Astrocyte (in vitro differentiated cells and primary cell): ENCODE measurements around the gene CCS. TPM values are rescaled to one million over a fixed set of nuclear protein-coding genes. Genes with fewer than 3 reads are reported as not detected.

ENCODE experiments used
- DNase-seq: peaks from one replicate; pipeline ENCODE4 v3.0.0-alpha.2; 2010; ENCODE audit warnings: low read depth
- FAIRE-seq: peaks from 2 replicates; lab custom pipeline; 2011; peaks lifted over from hg19 to GRCh38; lab: Jason Lieb, UNC
- H2AFZ ChIP-seq: 2 replicates; pipeline ENCODE4 v1.6.0; 2012; ENCODE audit warnings: low read depth, low read length, inconsistent platforms
- H3K27ac ChIP-seq: 2 replicates; pipeline ENCODE4 v1.5.1; 2011; ENCODE audit warnings: low read depth, low read length, inconsistent platforms
- H3K27me3 ChIP-seq: 2 replicates; pipeline ENCODE4 v1.6.0; 2011; ENCODE audit warnings: low read length, inconsistent platforms; ENCODE audit not compliant: insufficient read depth
- H3K36me3 ChIP-seq: 2 replicates; pipeline ENCODE4 v1.5.1; 2011; ENCODE audit warnings: low read length, inconsistent platforms; ENCODE audit not compliant: insufficient read depth
- H3K4me1 ChIP-seq: 2 replicates; pipeline ENCODE4 v1.5.1; 2011; ENCODE audit warnings: low read length, inconsistent platforms; ENCODE audit not compliant: insufficient read depth
- H3K4me2 ChIP-seq: 2 replicates; pipeline ENCODE4 v1.6.0; 2012; ENCODE audit warnings: low read length, inconsistent platforms
- H3K4me3 ChIP-seq: 2 replicates; pipeline ENCODE4 v1.5.1; 2011; ENCODE audit warnings: low read depth, mild to moderate bottlenecking, low read length, inconsistent platforms; ENCODE audit not compliant: insufficient read depth
- H3K79me2 ChIP-seq: 2 replicates; pipeline ENCODE4 v1.6.0; 2012; ENCODE audit warnings: mild to moderate bottlenecking, low read length, inconsistent platforms; ENCODE audit not compliant: insufficient read depth
- H3K9ac ChIP-seq: 2 replicates; pipeline ENCODE4 v1.6.0; 2012; ENCODE audit warnings: mild to moderate bottlenecking, low read length, inconsistent platforms
- H3K9me3 ChIP-seq: 2 replicates; pipeline ENCODE4 v1.5.1; 2012; ENCODE audit warnings: low read depth, mild to moderate bottlenecking, low read length, inconsistent platforms; ENCODE audit not compliant: insufficient read depth
- H4K20me1 ChIP-seq: 2 replicates; pipeline ENCODE4 v1.6.0; 2012; ENCODE audit warnings: low read length, inconsistent platforms; ENCODE audit not compliant: insufficient read depth
- H3K27ac Mint-ChIP-seq: one replicate; pipeline ENCODE4 v1.8.0; 2021; ENCODE audit warnings: mild to moderate bottlenecking, mixed read lengths; ENCODE audit not compliant: unreplicated experiment
- H3K27me3 Mint-ChIP-seq: one replicate; pipeline ENCODE4 v1.8.0; 2021; ENCODE audit warnings: low read depth, mixed read lengths; ENCODE audit not compliant: unreplicated experiment
- H3K36me3 Mint-ChIP-seq: one replicate; pipeline ENCODE4 v1.8.0; 2021; ENCODE audit warnings: low read depth, mixed read lengths; ENCODE audit not compliant: unreplicated experiment
- H3K4me1 Mint-ChIP-seq: one replicate; pipeline ENCODE4 v1.8.0; 2021; ENCODE audit warnings: low read depth, mixed read lengths; ENCODE audit not compliant: unreplicated experiment
- H3K4me3 Mint-ChIP-seq: one replicate; pipeline ENCODE4 v1.8.0; 2021; ENCODE audit warnings: mild to moderate bottlenecking, moderate library complexity, mixed read lengths; ENCODE audit not compliant: unreplicated experiment
- H3K9me3 Mint-ChIP-seq: one replicate; pipeline ENCODE4 v1.8.0; 2021; ENCODE audit warnings: mild to moderate bottlenecking, mixed read lengths; ENCODE audit not compliant: unreplicated experiment
- CTCF ChIP-seq: IDR thresholded peaks from 2 replicates; pipeline ENCODE4 v1.5.1; 2011; ENCODE audit warnings: low read depth, mild to moderate bottlenecking, inconsistent platforms, low read length, moderate library complexity; ENCODE audit not compliant: insufficient read depth
- EZH2 ChIP-seq: IDR thresholded peaks from 2 replicates; pipeline ENCODE4 v1.6.1; 2012; ENCODE audit warnings: mild to moderate bottlenecking, low read length, inconsistent platforms; ENCODE audit not compliant: insufficient read depth
- total RNA-seq: library from RNA; stranded (reverse); gene quantifications from 2 replicates; pipeline ENCODE4 v1.2.1, GENCODE V29; 2021

Gene CCS
- total RNA-seq, 1 donor from 2014 or later: 23.2 TPM

- FAIRE-seq: no peak
- no peak overlapping the region for H3K4me3 Mint-ChIP-seq
- Histone ChIP-seq H3K9ac (no peak overlapping the region), H3K4me3 (no peak overlapping the region), H3K9me3 (no peaks in the 10 kb centered on the region), H2AFZ (no peak overlapping the region), H3K36me3 (no peaks in the 10 kb centered on the region), H4K20me1 (no peaks in the 10 kb centered on the region), H3K27me3 (peaks cover 2% of the 10 kb centered on the region), H3K79me2 (no peaks in the 10 kb centered on the region), H3K4me1 (no peaks in the 10 kb centered on the region), H3K27ac (no peak overlapping the region), H3K4me2 (no peak overlapping the region)
- no peak overlapping the region for H3K27ac Mint-ChIP-seq
- no peak for DNase-seq
- no peaks in the 10 kb centered on the region for H3K36me3 Mint-ChIP-seq
- peaks cover 2% of the 10 kb centered on the region for H3K9me3 Mint-ChIP-seq
- no peak for TF ChIP-seq CTCF
- no peak for TF ChIP-seq EZH2
- peaks cover 22% of the 10 kb centered on the region for H3K27me3 Mint-ChIP-seq
- H3K4me1 Mint-ChIP-seq: no peaks in the 10 kb centered on the region
Measured at GRCh38 chr11:66557733-66558326, 35.2 kb upstream of the CCS start.

GRCh38 chr11:66559142-66559865, 33.7 kb upstream of the CCS start:
- Histone ChIP-seq H3K4me3 (no peak overlapping the region), H3K36me3 (no peaks in the 10 kb centered on the region), H3K79me2 (no peaks in the 10 kb centered on the region), H3K9me3 (no peaks in the 10 kb centered on the region), H3K27me3 (peaks cover 2% of the 10 kb centered on the region), H3K4me2 (no peak overlapping the region), H3K4me1 (no peaks in the 10 kb centered on the region), H3K27ac (no peak overlapping the region), H2AFZ (peak overlapping the region; percentile 63), H4K20me1 (no peaks in the 10 kb centered on the region), H3K9ac (no peak overlapping the region)
- H3K4me3 Mint-ChIP-seq: no peak overlapping the region
- H3K4me1 Mint-ChIP-seq: no peaks in the 10 kb centered on the region
- TF ChIP-seq CTCF (no peak), EZH2 (peak; percentile 70)
- H3K36me3 Mint-ChIP-seq: no peaks in the 10 kb centered on the region
- DNase-seq (no peak), FAIRE-seq (no peak)
- H3K27me3 Mint-ChIP-seq: peaks cover 26% of the 10 kb centered on the region
- H3K27ac Mint-ChIP-seq: no peak overlapping the region
- H3K9me3 Mint-ChIP-seq: peaks cover 2% of the 10 kb centered on the region
